ENCODE measurements around the gene WASF1. TPM values are rescaled to one million over a fixed set of nuclear protein-coding genes. Genes with fewer than 3 reads are reported as not detected.
A peak's percentile ranks its signal among the peaks of the same experiment; 100 is the strongest.

Gene WASF1
- total and polyA plus RNA-seq, 5 donors from 2014 or later, result 0.13 to 0.37 (median 0.20) TPM; not detected in 2

- H3K4me3 ChIP-seq (ENCODE audit: low read depth, low read length), result peak overlapping the region; percentile 52
- H3K9me3 ChIP-seq (ENCODE audit: control insufficient read depth in 2 of 2, low read length in 2 of 2), result no peaks in the 10 kb centered on the region
- H3K4me3 Mint-ChIP-seq, result peak overlapping the region; percentile 15 to 83 (median 50)
- no peaks in the 10 kb centered on the region for H3K9me3 Mint-ChIP-seq
- peaks cover 20 to 35% (median 26%) of the 10 kb centered on the region in 4 donors for H3K4me1 Mint-ChIP-seq
- H3K27me3 ChIP-seq (ENCODE audit: control insufficient read depth, insufficient read depth, low read length), result no peaks in the 10 kb centered on the region
- H3K27ac ChIP-seq (ENCODE audit: insufficient read depth, low read length, poor library complexity, severe bottlenecking), result no peak overlapping the region
- peaks cover 2% of the 10 kb centered on the region for H3K36me3 ChIP-seq (ENCODE audit: control insufficient read depth, insufficient read depth, low read length)
- H3K27ac Mint-ChIP-seq, result peak overlapping the region in 2 of 3 donors; percentile 0 to 7
- H3K27me3 Mint-ChIP-seq, result no peaks in the 10 kb centered on the region
- DNase-seq, result peak in 1 of 3 donors; percentile 39
- peak; percentile 18 to 37 for ATAC-seq (ENCODE audit: low read depth in 2 of 2)
- peaks cover 53% of the 10 kb centered on the region for H3K4me1 ChIP-seq (ENCODE audit: control insufficient read depth, insufficient read depth, low read length, poor library complexity, severe bottlenecking)
- H3K36me3 Mint-ChIP-seq, result no peaks in the 10 kb centered on the region
Measured at GRCh38 chr6:110185879-110186278, 6.4 kb upstream of the WASF1 start.

GRCh38 chr6:110183292-110183885 lies 3.9 kb upstream of the WASF1 start:
- DNase-seq (no peak), ATAC-seq (ENCODE audit: low read depth in 2 of 2) (no peak)
- peaks cover 2% of the 10 kb centered on the region for H3K36me3 ChIP-seq (ENCODE audit: control insufficient read depth, insufficient read depth, low read length)
- H3K4me3 ChIP-seq (ENCODE audit: low read depth, low read length), result peak overlapping the region; percentile 95
- Mint-ChIP-seq H3K27ac (no peak overlapping the region), H3K9me3 (no peaks in the 10 kb centered on the region), H3K4me1 (peaks cover 26 to 33% (median 29%) of the 10 kb centered on the region in 4 donors), H3K36me3 (no peaks in the 10 kb centered on the region), H3K27me3 (peaks cover 7% of the 10 kb centered on the region), H3K4me3 (no peak overlapping the region)
- no peak overlapping the region for H3K27ac ChIP-seq (ENCODE audit: insufficient read depth, low read length, poor library complexity, severe bottlenecking)
- no peaks in the 10 kb centered on the region for H3K27me3 ChIP-seq (ENCODE audit: control insufficient read depth, insufficient read depth, low read length)
- H3K4me1 ChIP-seq (ENCODE audit: control insufficient read depth, insufficient read depth, low read length, poor library complexity, severe bottlenecking), result peaks cover 59% of the 10 kb centered on the region
- H3K9me3 ChIP-seq (ENCODE audit: control insufficient read depth in 2 of 2, low read length in 2 of 2), result no peaks in the 10 kb centered on the region

- Mint-ChIP-seq H3K9me3 (no peaks in the 10 kb centered on the region), H3K36me3 (no peaks in the 10 kb centered on the region), H3K4me3 (no peak overlapping the region), H3K27ac (no peak overlapping the region), H3K4me1 (peaks cover 18 to 19% (median 18%) of the 10 kb centered on the region in 4 donors), H3K27me3 (peaks cover 16% of the 10 kb centered on the region)
- H3K4me1 ChIP-seq (ENCODE audit: control insufficient read depth, insufficient read depth, low read length, poor library complexity, severe bottlenecking), result peaks cover 61% of the 10 kb centered on the region
- H3K4me3 ChIP-seq (ENCODE audit: low read depth, low read length), result peak overlapping the region; percentile 95
- ATAC-seq (ENCODE audit: low read depth in 2 of 2) (no peak), DNase-seq (no peak)
- H3K36me3 ChIP-seq (ENCODE audit: control insufficient read depth, insufficient read depth, low read length), result peaks cover 2% of the 10 kb centered on the region
- H3K9me3 ChIP-seq (ENCODE audit: control insufficient read depth in 2 of 2, low read length in 2 of 2), result no peaks in the 10 kb centered on the region
- H3K27ac ChIP-seq (ENCODE audit: insufficient read depth, low read length, poor library complexity, severe bottlenecking), result no peak overlapping the region
- H3K27me3 ChIP-seq (ENCODE audit: control insufficient read depth, insufficient read depth, low read length), result peaks cover 12% of the 10 kb centered on the region
Measured at GRCh38 chr6:110181131-110182030, 1.9 kb upstream of the WASF1 start.

GRCh38 chr6:110180228-110181008 lies 948 bp upstream of the WASF1 start, which contains the start of gene CDC40:
Gene CDC40, plus strand, starts transcription at chr6:110180427. Its CDS starts 18 bp downstream, at chr6:110180445.
- peak in 1 of 3 donors; percentile 57 for DNase-seq
- Histone ChIP-seq H3K4me1 (ENCODE audit: control insufficient read depth, insufficient read depth, low read length, poor library complexity, severe bottlenecking) (peaks cover 52% of the 10 kb centered on the region), H3K27me3 (ENCODE audit: control insufficient read depth, insufficient read depth, low read length) (peaks cover 19% of the 10 kb centered on the region), H3K27ac (ENCODE audit: insufficient read depth, low read length, poor library complexity, severe bottlenecking) (peak within 1 kb of the TSS; percentile 79), H3K4me3 (ENCODE audit: low read depth, low read length) (peak within 1 kb of the TSS; percentile 95), H3K36me3 (ENCODE audit: control insufficient read depth, insufficient read depth, low read length) (peaks cover 2% of the 10 kb centered on the region), H3K9me3 (ENCODE audit: control insufficient read depth in 2 of 2, low read length in 2 of 2) (no peaks in the 10 kb centered on the region)
- H3K4me3 Mint-ChIP-seq, result no peak within 1 kb of the TSS
- ATAC-seq (ENCODE audit: low read depth in 2 of 2), result peak; percentile 59 to 60
- H3K4me1 Mint-ChIP-seq, result peaks cover 9 to 11% (median 9%) of the 10 kb centered on the region in 4 donors
- H3K36me3 Mint-ChIP-seq, result no peaks in the 10 kb centered on the region
- H3K9me3 Mint-ChIP-seq, result no peaks in the 10 kb centered on the region
- peak within 1 kb of the TSS in 1 of 3 donors; percentile 48 for H3K27ac Mint-ChIP-seq
- H3K27me3 Mint-ChIP-seq, result peaks cover 18% of the 10 kb centered on the region

- H3K27ac ChIP-seq (ENCODE audit: insufficient read depth, low read length, poor library complexity, severe bottlenecking), result peak overlapping the region; percentile 79
- no peaks in the 10 kb centered on the region for H3K36me3 Mint-ChIP-seq
- H3K27me3 ChIP-seq (ENCODE audit: control insufficient read depth, insufficient read depth, low read length), result peaks cover 32% of the 10 kb centered on the region
Measured at GRCh38 chr6:110178626-110179405, 654 bp downstream of the WASF1 start.

GRCh38 chr6:110173506-110174132 lies 5.9 kb downstream of the WASF1 start:
- H3K4me1 Mint-ChIP-seq, result peaks cover 4 to 5% (median 5%) of the 10 kb centered on the region in 4 donors
- ATAC-seq (ENCODE audit: low read depth in 2 of 2), result no peak

More at GRCh38 chr6:110178626-110179405, 654 bp downstream of the WASF1 start:
- H3K27me3 Mint-ChIP-seq, result peaks cover 34% of the 10 kb centered on the region
- H3K9me3 Mint-ChIP-seq, result no peaks in the 10 kb centered on the region
- peaks cover 5 to 9% (median 7%) of the 10 kb centered on the region in 4 donors for H3K4me1 Mint-ChIP-seq
- H3K27ac Mint-ChIP-seq, result peak overlapping the region; percentile 9 to 48 (median 34)
- Histone ChIP-seq H3K9me3 (ENCODE audit: control insufficient read depth in 2 of 2, low read length in 2 of 2) (no peaks in the 10 kb centered on the region), H3K4me1 (ENCODE audit: control insufficient read depth, insufficient read depth, low read length, poor library complexity, severe bottlenecking) (peaks cover 45% of the 10 kb centered on the region), H3K4me3 (ENCODE audit: low read depth, low read length) (peak overlapping the region; percentile 85), H3K36me3 (ENCODE audit: control insufficient read depth, insufficient read depth, low read length) (peaks cover 2% of the 10 kb centered on the region)
- peak overlapping the region; percentile 81 to 88 (median 85) for H3K4me3 Mint-ChIP-seq
- ATAC-seq (ENCODE audit: low read depth in 2 of 2), result peak; percentile 30 to 38
- DNase-seq, result peak; percentile 64 to 72 (median 71)

More at GRCh38 chr6:110173506-110174132, 5.9 kb downstream of the WASF1 start:
- H3K27ac ChIP-seq (ENCODE audit: insufficient read depth, low read length, poor library complexity, severe bottlenecking), result no peak overlapping the region
- peaks cover 64% of the 10 kb centered on the region for H3K27me3 ChIP-seq (ENCODE audit: control insufficient read depth, insufficient read depth, low read length)
- peaks cover 41% of the 10 kb centered on the region for H3K27me3 Mint-ChIP-seq
- DNase-seq, result no peak
- no peak overlapping the region for H3K27ac Mint-ChIP-seq
- no peaks in the 10 kb centered on the region for H3K36me3 Mint-ChIP-seq
- no peaks in the 10 kb centered on the region for H3K36me3 ChIP-seq (ENCODE audit: control insufficient read depth, insufficient read depth, low read length)
- no peak overlapping the region for H3K4me3 ChIP-seq (ENCODE audit: low read depth, low read length)
- H3K9me3 ChIP-seq (ENCODE audit: control insufficient read depth in 2 of 2, low read length in 2 of 2), result no peaks in the 10 kb centered on the region
- peaks cover 5% of the 10 kb centered on the region for H3K4me1 ChIP-seq (ENCODE audit: control insufficient read depth, insufficient read depth, low read length, poor library complexity, severe bottlenecking)
- H3K9me3 Mint-ChIP-seq, result no peaks in the 10 kb centered on the region
- no peak overlapping the region for H3K4me3 Mint-ChIP-seq

Data from CD4-positive, CD25-positive, alpha-beta regulatory T cell (primary cell).